H1 (cell line): Measurements from ENCODE around the gene CNIH3. TPM values are rescaled to one million over a fixed set of nuclear protein-coding genes. Genes with fewer than 3 reads are reported as not detected.

Experiments
- ATF3 ChIP-seq: IDR thresholded peaks from 2 replicates; pipeline ENCODE4 v1.6.1; 2011; ENCODE audit warnings: low read depth, mild to moderate bottlenecking, low read length; ENCODE audit not compliant: insufficient read depth
- BRCA1 ChIP-seq: IDR thresholded peaks from 2 replicates; pipeline ENCODE4 v1.6.1; 2012; ENCODE audit warnings: low read depth, low read length, improper control_type of control experiment
- E2F6 ChIP-seq: IDR thresholded peaks from 2 replicates; pipeline ENCODE4 v1.6.1; 2012; ENCODE audit warnings: inconsistent platforms
- KDM1A ChIP-seq: fragments of 200-600, 300-600 bp; sonication (generic); IDR thresholded peaks from 2 replicates; pipeline ENCODE4 v1.7.1; 2016; ENCODE audit warnings: mild to moderate bottlenecking, low read length, borderline replicate concordance
- POLR2A ChIP-seq, 2 experiments: IDR thresholded peaks; 1 replicate in 1 of 2; 2 replicates in 1 of 2; pipeline ENCODE4 v1.6.1; 2011; ENCODE audit warnings: low read depth in 2 of 2, low read length in 2 of 2, mild to moderate bottlenecking in 2 of 2; ENCODE audit errors: control extremely low read depth in 1 of 2
- RAD21 ChIP-seq, 2 experiments: IDR thresholded peaks in 1 of 2; conservative IDR thresholded peaks in 1 of 2; 2 replicates each; pipeline ENCODE4 v1.6.1; 2011; ENCODE audit warnings: low read depth in 2 of 2, low read length in 2 of 2, improper control_type of control experiment in 1 of 2, inconsistent platforms in 1 of 2, mild to moderate bottlenecking in 1 of 2, moderate library complexity in 1 of 2
- SP2 ChIP-seq: IDR thresholded peaks from 2 replicates; pipeline ENCODE4 v1.6.1; 2012; ENCODE audit warnings: mild to moderate bottlenecking, low read length, inconsistent platforms
- TAF7 ChIP-seq: optimal IDR thresholded peaks from 2 replicates; pipeline ENCODE3; 2011; ENCODE audit warnings: low read depth, mild to moderate bottlenecking, inconsistent platforms, low read length, moderate library complexity, borderline replicate concordance
- TCF12 ChIP-seq: IDR thresholded peaks from 2 replicates; pipeline ENCODE4 v1.6.1; 2011; ENCODE audit warnings: low read depth, mild to moderate bottlenecking, low read length
- ZNF274 ChIP-seq: IDR thresholded peaks from 2 replicates; pipeline ENCODE4 v1.7.0; 2012; ENCODE audit warnings: low read length, borderline replicate concordance; ENCODE audit errors: extremely low read depth
- polyA plus RNA-seq, 7 experiments: library from polyadenylated mRNA; depleted of rRNA in 3 of 7; stranded (reverse) in 5 of 7; unstranded in 2 of 7; fragments of >200 nt in 5 of 7; fragments of 200-250 nt in 2 of 7; gene quantifications; 1 replicate in 5 of 7; 2 replicates in 1 of 7; 4 replicates in 1 of 7; pipeline versions ENCODE4 v1.2.1 to v1.2.3, GENCODE V29; 2011 to 2013; ENCODE audit warnings: missing spikeins in 2 of 7, mixed read lengths in 2 of 7
- total RNA-seq: library from RNA; stranded (reverse); fragmentation: NEBNext Ultra II Directional; extraction: Animal tissue kit (Norgen Biotek cat#: 25700); gene quantifications from 2 replicates; pipeline ENCODE4 v1.2.1, GENCODE V29; 2021

CNIH3 gene
- total and polyA plus RNA-seq, 2 of the 8 experiments (the other 6 are each of a cell fraction or from before 2014, with no cell fraction given) = 3.7 to 5.6 TPM

- TF ChIP-seq TAF7 (no peak), BRCA1 (no peak), ZNF274 (no peak), TCF12 (no peak), E2F6 (no peak), ATF3 (no peak), POLR2A (IDR thresholded peaks at IDR 0.05; ENCODE audit: control extremely low read depth in 1 of 2, low read depth in 2 of 2, low read length in 2 of 2) (no peak), RAD21 (IDR thresholded peaks at IDR 0.05 in 1 of 2, conservative IDR thresholded peaks at IDR 0.05 in 1 of 2; ENCODE audit: low read depth in 2 of 2, low read length in 2 of 2) (no peak), SP2 (no peak), KDM1A (no peak)
Observed at GRCh38 chr1:224726441-224727182, 110.5 kb downstream of the CNIH3 start (continued).
